ENCODE measurements around the gene NHS. TPM values are rescaled to one million over a fixed set of nuclear protein-coding genes. Genes with fewer than 3 reads are reported as not detected.

The NHS gene
- total RNA-seq, 1 donor from 2014 or later, result 117 TPM

- H3K27ac Mint-ChIP-seq, result no peak overlapping the region
- no peaks in the 10 kb centered on the region for H3K27me3 Mint-ChIP-seq
- H3K9me3 Mint-ChIP-seq (ENCODE audit: low read depth), result no peaks in the 10 kb centered on the region
- peaks cover 18% of the 10 kb centered on the region for H3K4me1 Mint-ChIP-seq (ENCODE audit: low read depth)
- no peak overlapping the region for H3K4me3 Mint-ChIP-seq (ENCODE audit: low read depth)
- TF ChIP-seq, protein P1, sequence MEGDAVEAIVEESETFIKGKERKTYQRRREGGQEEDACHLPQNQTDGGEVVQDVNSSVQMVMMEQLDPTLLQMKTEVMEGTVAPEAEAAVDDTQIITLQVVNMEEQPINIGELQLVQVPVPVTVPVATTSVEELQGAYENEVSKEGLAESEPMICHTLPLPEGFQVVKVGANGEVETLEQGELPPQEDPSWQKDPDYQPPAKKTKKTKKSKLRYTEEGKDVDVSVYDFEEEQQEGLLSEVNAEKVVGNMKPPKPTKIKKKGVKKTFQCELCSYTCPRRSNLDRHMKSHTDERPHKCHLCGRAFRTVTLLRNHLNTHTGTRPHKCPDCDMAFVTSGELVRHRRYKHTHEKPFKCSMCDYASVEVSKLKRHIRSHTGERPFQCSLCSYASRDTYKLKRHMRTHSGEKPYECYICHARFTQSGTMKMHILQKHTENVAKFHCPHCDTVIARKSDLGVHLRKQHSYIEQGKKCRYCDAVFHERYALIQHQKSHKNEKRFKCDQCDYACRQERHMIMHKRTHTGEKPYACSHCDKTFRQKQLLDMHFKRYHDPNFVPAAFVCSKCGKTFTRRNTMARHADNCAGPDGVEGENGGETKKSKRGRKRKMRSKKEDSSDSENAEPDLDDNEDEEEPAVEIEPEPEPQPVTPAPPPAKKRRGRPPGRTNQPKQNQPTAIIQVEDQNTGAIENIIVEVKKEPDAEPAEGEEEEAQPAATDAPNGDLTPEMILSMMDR (IDR thresholded peaks at IDR 0.05; ENCODE audit: unreplicated experiment), result no peak
- no peak for DNase-seq (ENCODE audit: low spot score, unreplicated experiment)
- peaks cover 52% of the 10 kb centered on the region for H3K36me3 Mint-ChIP-seq (ENCODE audit: insufficient read depth)
These were observed 350.2 kb downstream of the NHS start for GRCh38 chrX:17725181-17725580.

- DNase-seq (ENCODE audit: low spot score, unreplicated experiment), result no peak
- TF ChIP-seq, protein P1 (IDR thresholded peaks at IDR 0.05; ENCODE audit: unreplicated experiment), result no peak
- no peak overlapping the region for H3K27ac Mint-ChIP-seq
- H3K9me3 Mint-ChIP-seq (ENCODE audit: low read depth), result no peaks in the 10 kb centered on the region
- no peak overlapping the region for H3K4me3 Mint-ChIP-seq (ENCODE audit: low read depth)
- H3K27me3 Mint-ChIP-seq, result no peaks in the 10 kb centered on the region
- H3K4me1 Mint-ChIP-seq (ENCODE audit: low read depth), result peaks cover 25% of the 10 kb centered on the region
- H3K36me3 Mint-ChIP-seq (ENCODE audit: insufficient read depth), result peaks cover 60% of the 10 kb centered on the region
These were observed 357.3 kb downstream of the NHS start for GRCh38 chrX:17732138-17732783.

DNA sequence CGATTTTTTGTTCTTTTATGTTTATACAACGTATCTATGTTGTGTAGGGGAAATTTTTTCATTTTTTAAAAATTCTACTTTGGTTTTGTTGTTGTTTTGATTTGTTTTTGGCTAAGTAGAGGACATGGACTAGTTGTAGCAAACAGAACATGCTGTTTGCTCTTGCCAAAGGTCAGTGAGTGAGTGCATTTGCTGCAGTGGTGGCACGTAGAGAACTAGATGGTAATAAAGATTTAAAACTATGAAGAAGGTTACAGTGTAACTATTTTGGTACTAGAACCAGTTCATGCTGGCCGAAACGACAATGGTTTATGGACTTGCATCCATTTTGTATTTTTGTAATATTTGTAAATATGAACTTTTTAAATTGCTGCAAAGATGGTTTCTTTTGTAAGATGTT lies 360.4 kb downstream of the NHS start:
- peaks cover 34% of the 10 kb centered on the region for H3K36me3 Mint-ChIP-seq (ENCODE audit: insufficient read depth)
- peak overlapping the region; percentile 90 for H3K27ac Mint-ChIP-seq
- DNase-seq (ENCODE audit: low spot score, unreplicated experiment), result no peak
- TF ChIP-seq, protein P1 (IDR thresholded peaks at IDR 0.05; ENCODE audit: unreplicated experiment), result no peak
- no peak overlapping the region for H3K4me3 Mint-ChIP-seq (ENCODE audit: low read depth)
- H3K9me3 Mint-ChIP-seq (ENCODE audit: low read depth), result peaks cover 4% of the 10 kb centered on the region
- peaks cover 1% of the 10 kb centered on the region for H3K27me3 Mint-ChIP-seq
- H3K4me1 Mint-ChIP-seq (ENCODE audit: low read depth), result peaks cover 36% of the 10 kb centered on the region

DNA sequence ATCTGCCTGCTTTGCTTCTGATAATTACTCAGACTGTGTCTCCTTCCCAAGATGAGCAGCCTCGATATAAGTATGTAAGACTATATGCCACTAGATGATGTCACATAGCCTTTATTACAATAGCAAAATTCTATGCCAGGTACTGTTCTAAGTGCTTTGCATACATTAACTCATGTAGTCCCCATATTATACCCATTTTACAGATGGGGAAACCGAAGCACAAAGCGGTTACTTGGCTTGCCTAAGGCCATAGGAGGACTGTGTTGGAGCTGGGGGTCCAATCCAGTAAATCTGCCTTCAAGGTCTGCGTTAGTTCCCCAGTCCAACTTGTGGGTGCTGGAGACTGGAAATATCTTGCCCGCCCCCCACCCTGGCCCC lies 361.5 kb downstream of the NHS start:
- Mint-ChIP-seq H3K9me3 (ENCODE audit: low read depth) (peaks cover 4% of the 10 kb centered on the region), H3K27ac (peak overlapping the region; percentile 93), H3K27me3 (peaks cover 3% of the 10 kb centered on the region), H3K4me3 (ENCODE audit: low read depth) (peak overlapping the region; percentile 74), H3K36me3 (ENCODE audit: insufficient read depth) (peaks cover 30% of the 10 kb centered on the region), H3K4me1 (ENCODE audit: low read depth) (peaks cover 36% of the 10 kb centered on the region)
- TF ChIP-seq, protein P1 (IDR thresholded peaks at IDR 0.05; ENCODE audit: unreplicated experiment), result no peak
- no peak for DNase-seq (ENCODE audit: low spot score, unreplicated experiment)

- peak within 1 kb of the TSS; percentile 93 for H3K27ac Mint-ChIP-seq
- H3K9me3 Mint-ChIP-seq (ENCODE audit: low read depth), result peaks cover 4% of the 10 kb centered on the region
- peaks cover 25% of the 10 kb centered on the region for H3K36me3 Mint-ChIP-seq (ENCODE audit: insufficient read depth)
- H3K27me3 Mint-ChIP-seq, result peaks cover 3% of the 10 kb centered on the region
- DNase-seq (ENCODE audit: low spot score, unreplicated experiment), result peak; percentile 83
- H3K4me1 Mint-ChIP-seq (ENCODE audit: low read depth), result peaks cover 36% of the 10 kb centered on the region
- H3K4me3 Mint-ChIP-seq (ENCODE audit: low read depth), result peak within 1 kb of the TSS; percentile 85
- TF ChIP-seq, protein P1 (IDR thresholded peaks at IDR 0.05; ENCODE audit: unreplicated experiment), result no peak
These were observed 362.1 kb downstream of the NHS start, which contains the start of gene SCML1 for GRCh38 chrX:17736856-17737709. Gene SCML1, plus strand, starts transcription at chrX:17737493. Its CDS starts 6,694 bp downstream, at chrX:17744187.
